ENCODE results near the gene ARHGAP28.

DNA sequence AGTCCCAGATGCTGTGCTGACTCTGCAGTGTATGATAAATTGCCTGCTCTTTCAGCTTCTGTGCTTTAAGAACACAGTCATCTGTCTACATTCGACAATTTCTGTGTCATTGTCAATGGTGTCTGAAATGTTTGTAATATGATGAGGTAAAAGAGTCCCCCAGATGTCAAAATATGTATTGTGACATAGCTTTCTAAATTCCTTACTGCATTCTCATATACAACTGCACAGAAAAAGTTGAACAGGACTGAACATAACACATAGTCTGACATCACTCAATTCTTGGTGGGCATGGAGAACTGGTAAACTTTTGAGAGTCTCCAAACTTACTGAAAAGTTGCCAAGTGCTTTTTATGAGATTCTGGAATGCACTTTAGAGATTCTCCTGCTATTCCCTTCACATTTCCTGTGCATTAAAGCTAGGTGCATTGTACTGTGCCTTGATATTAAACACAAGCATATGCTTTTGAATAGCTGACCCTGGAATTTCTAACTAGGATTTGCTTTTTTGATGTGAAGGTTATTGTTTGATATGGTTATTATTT, 48.1 kb upstream of the ARHGAP28 start:
- no peak for TF ChIP-seq POLR2AphosphoS5 (IDR thresholded peaks at IDR 0.05)
- TF ChIP-seq, protein P1, sequence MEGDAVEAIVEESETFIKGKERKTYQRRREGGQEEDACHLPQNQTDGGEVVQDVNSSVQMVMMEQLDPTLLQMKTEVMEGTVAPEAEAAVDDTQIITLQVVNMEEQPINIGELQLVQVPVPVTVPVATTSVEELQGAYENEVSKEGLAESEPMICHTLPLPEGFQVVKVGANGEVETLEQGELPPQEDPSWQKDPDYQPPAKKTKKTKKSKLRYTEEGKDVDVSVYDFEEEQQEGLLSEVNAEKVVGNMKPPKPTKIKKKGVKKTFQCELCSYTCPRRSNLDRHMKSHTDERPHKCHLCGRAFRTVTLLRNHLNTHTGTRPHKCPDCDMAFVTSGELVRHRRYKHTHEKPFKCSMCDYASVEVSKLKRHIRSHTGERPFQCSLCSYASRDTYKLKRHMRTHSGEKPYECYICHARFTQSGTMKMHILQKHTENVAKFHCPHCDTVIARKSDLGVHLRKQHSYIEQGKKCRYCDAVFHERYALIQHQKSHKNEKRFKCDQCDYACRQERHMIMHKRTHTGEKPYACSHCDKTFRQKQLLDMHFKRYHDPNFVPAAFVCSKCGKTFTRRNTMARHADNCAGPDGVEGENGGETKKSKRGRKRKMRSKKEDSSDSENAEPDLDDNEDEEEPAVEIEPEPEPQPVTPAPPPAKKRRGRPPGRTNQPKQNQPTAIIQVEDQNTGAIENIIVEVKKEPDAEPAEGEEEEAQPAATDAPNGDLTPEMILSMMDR (IDR thresholded peaks at IDR 0.05), result no peak
- TF ChIP-seq POLR2A (IDR thresholded peaks at IDR 0.05; ENCODE audit: low read depth), result no peak
- no peak for TF ChIP-seq EP300 (IDR thresholded peaks at IDR 0.05)
